Heart right ventricle (tissue), 16 donors: ENCODE data around the gene KLHL40. TPM values are rescaled to one million over a fixed set of nuclear protein-coding genes. Genes with fewer than 3 reads are reported as not detected.

ENCODE experiments used
- ATAC-seq, 8 donors: fragments of 200-7000 bp; cut with Tn5 transposase; one replicate each; pipeline ENCODE4 v1.9.1; 2020; ENCODE audit warnings: mild to moderate bottlenecking in 8 of 8, moderate library complexity in 8 of 8, moderate number of reproducible peaks in 1 of 8
- DNase-seq, 2 donors: peaks; one replicate each; pipeline ENCODE4 v3.0.0-alpha.2; 2020
- H3K27ac ChIP-seq, 10 donors: fragments of 200-600 bp; sonication (generic) in 2 of 10; one replicate each; pipeline versions ENCODE4 v1.5.0 to v1.8.0; 2020 to 2022; ENCODE audit warnings: mild to moderate bottlenecking in 3 of 10
- H3K27me3 ChIP-seq, 7 donors: fragments of 200-600 bp; one replicate each; pipeline ENCODE4 v1.8.0; 2021 to 2022; ENCODE audit warnings: mild to moderate bottlenecking in 2 of 7
- H3K36me3 ChIP-seq, 9 donors: fragments of 200-600 bp; sonication (generic) in 1 of 9; one replicate each; pipeline versions ENCODE4 v1.5.0 to v1.8.0; 2020 to 2022; ENCODE audit warnings: mild to moderate bottlenecking in 2 of 9
- H3K4me1 ChIP-seq, 9 donors: fragments of 200-600 bp; sonication (generic) in 1 of 9; one replicate each; pipeline versions ENCODE4 v1.5.0 to v1.8.0; 2020 to 2022; ENCODE audit warnings: mild to moderate bottlenecking in 4 of 9
- H3K4me3 ChIP-seq, 10 donors: fragments of 200-600 bp; sonication (generic) in 2 of 10; one replicate each; pipeline versions ENCODE4 v1.5.0 to v1.8.0; 2020 to 2022; ENCODE audit warnings: mild to moderate bottlenecking in 7 of 10, moderate library complexity in 2 of 10
- H3K9me3 ChIP-seq, 11 donors: fragments of 200-600 bp in 10 of 11; sonication (generic) in 2 of 11; one replicate each; pipeline versions ENCODE4 v1.5.0 to v1.8.0; 2013 to 2022; ENCODE audit warnings: mild to moderate bottlenecking in 2 of 11, control low read depth in 1 of 11, moderate library complexity in 1 of 11
- WGBS, 2 donors: extraction: QIAGEN DNeasy Blood & Tissue Kit; methylation state at CpG; one replicate each; pipeline ENCODE4 v1.1.7; 2013; ENCODE audit warnings: inconsistent platforms in 1 of 2; 5-methylcytosine and 5-hydroxymethylcytosine counted together
- intact Hi-C, 10 donors: fragments of 100-400 bp; cut with DNase I; formaldehyde crosslinking; loops; one replicate each; pipeline versions ENCODE4 v1.11.1 to v1.14.2; 2022
- polyA plus RNA-seq, 2 donors: library from polyadenylated mRNA; stranded (reverse); fragments of 200-250 nt; gene quantifications; one replicate each; pipeline ENCODE4 v1.2.3, GENCODE V29; 2013
- total RNA-seq, 10 donors: library from RNA; stranded (reverse); fragmentation: NEBNext Ultra II Directional in 3 of 10; extraction: Animal tissue kit (Norgen Biotek cat#: 25700) in 3 of 10; gene quantifications; one replicate each; pipeline versions ENCODE4 v1.2.1 to v1.2.4, GENCODE V29; 2021 to 2023
- TF ChIP-seq, protein P1 (sequence below), 9 donors: fragments of 200-600 bp; sonication (generic) in 2 of 9; IDR thresholded peaks; one replicate each; pipeline versions ENCODE4 v1.5.0 to v1.8.0; 2021 to 2022; ENCODE audit warnings: antibody characterized with exemption in 9 of 9, mild to moderate bottlenecking in 5 of 9, moderate library complexity in 1 of 9
- donor health status: Arrhythmogenic right ventricular cardiomyopathy.
- donor health status: ischemic (EF 13 %, LVEDD 7.1; RV severe dilation, severe dysfunction).
- donor health status: healthy with polysubstance abuse.
- donor health status: DM: no; HTN: yes; CAD: no.
- donor health status: DM: no; HTN: no; CAD: no.
- donor health status: ischemic (EF 25% LVEDD 6.9; RV normal size, moderate dysfunction).
- donor health status: ischemic (EF 25% LVEDD 5.7; RV mildly dilated, moderate dysfunction).
- donor health status: healthy.
- donor health status: DM: yes; HTN: yes; CAD: no.
- donor health status: Ischemic cardiomyopathy.
- donor health status: ischemic (EF 35%, LVEDD 5.7; RV mildly dilated, moderate dysfunction).
- donor health status: nonischemic (EF 11% LVEDD 7.7; RV severe dilation, severe dysfunction).
- donor health status: DM: yes; HTN: yes; CAD: no.
- donor health status: PGD.
- donor health status: ischemic (EF 29% LVEDD 5.4; RV normal size, mild dysfunction).
- donor health status: nonischemic (EF 23%, LVEDD 6.1; RV moderate dilation, normal function).

KLHL40 gene
- total and polyA plus RNA-seq, 12 donors: 0.26 to 8.3 (median 0.85) TPM

GRCh38 chr3:42639192-42639591 is 46.1 kb upstream of the KLHL40 start:
- Histone ChIP-seq H3K4me3 (no peak overlapping the region), H3K27ac (peak overlapping the region in 4 of 10 donors; percentile 10 to 76 (median 36)), H3K27me3 (no peaks in the 10 kb centered on the region), H3K36me3 (peaks cover 0 to 100% (median 58%) of the 10 kb centered on the region in 9 donors), H3K4me1 (peaks cover 0 to 33% (median 17%) of the 10 kb centered on the region in 9 donors), H3K9me3 (no peaks in the 10 kb centered on the region)
- DNase-seq: no peak
- WGBS, 2 donors: 73 to 74% methylated on average over 6 of the region's 6 CpGs
- TF ChIP-seq, protein P1, sequence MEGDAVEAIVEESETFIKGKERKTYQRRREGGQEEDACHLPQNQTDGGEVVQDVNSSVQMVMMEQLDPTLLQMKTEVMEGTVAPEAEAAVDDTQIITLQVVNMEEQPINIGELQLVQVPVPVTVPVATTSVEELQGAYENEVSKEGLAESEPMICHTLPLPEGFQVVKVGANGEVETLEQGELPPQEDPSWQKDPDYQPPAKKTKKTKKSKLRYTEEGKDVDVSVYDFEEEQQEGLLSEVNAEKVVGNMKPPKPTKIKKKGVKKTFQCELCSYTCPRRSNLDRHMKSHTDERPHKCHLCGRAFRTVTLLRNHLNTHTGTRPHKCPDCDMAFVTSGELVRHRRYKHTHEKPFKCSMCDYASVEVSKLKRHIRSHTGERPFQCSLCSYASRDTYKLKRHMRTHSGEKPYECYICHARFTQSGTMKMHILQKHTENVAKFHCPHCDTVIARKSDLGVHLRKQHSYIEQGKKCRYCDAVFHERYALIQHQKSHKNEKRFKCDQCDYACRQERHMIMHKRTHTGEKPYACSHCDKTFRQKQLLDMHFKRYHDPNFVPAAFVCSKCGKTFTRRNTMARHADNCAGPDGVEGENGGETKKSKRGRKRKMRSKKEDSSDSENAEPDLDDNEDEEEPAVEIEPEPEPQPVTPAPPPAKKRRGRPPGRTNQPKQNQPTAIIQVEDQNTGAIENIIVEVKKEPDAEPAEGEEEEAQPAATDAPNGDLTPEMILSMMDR (IDR thresholded peaks at IDR 0.05): no peak
- intact Hi-C loops: no loop called here
- no peak for ATAC-seq

- H3K27ac ChIP-seq: peak overlapping the region in 2 of 10 donors; percentile 22 to 34
- TF ChIP-seq, protein P1 (IDR thresholded peaks at IDR 0.05): no peak
- no peak for DNase-seq
- peaks cover 0 to 33% (median 17%) of the 10 kb centered on the region in 9 donors for H3K4me1 ChIP-seq
- intact Hi-C loops: no loop called here
- no peaks in the 10 kb centered on the region for H3K9me3 ChIP-seq
- no peaks in the 10 kb centered on the region for H3K27me3 ChIP-seq
- no peak overlapping the region for H3K4me3 ChIP-seq
- peaks cover 0 to 100% (median 57%) of the 10 kb centered on the region in 9 donors for H3K36me3 ChIP-seq
- no peak for ATAC-seq
Observed at GRCh38 chr3:42640129-42640528, 45.2 kb upstream of the KLHL40 start.

DNA sequence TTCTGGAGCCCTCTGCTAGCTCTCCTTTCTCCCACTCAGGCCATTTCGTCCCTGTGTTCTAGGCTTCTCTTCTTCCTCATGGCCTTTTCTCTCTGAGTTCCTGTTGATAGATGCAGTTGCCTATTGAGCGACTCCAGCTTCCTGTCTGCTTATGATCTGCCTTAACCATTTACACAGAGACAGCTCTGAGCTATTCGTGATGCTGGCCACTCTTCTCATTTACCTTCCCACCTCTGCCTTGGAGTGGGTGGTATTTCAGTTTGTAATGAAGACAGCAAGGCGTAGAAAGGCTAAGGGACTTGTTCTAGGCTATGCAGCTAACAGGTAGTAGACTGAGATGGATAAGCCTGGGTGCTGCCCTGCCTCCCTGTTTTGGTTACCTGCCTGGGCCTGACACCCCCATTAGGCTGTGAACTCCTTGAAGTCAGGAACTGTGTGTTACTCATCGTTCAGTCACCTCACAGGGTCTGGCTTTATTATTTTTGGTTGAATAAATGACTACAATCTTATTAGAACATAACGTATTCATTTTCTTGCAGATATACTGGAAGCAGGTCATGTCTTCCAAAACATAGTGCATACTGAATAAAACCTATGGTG is 44.5 kb upstream of the KLHL40 start:
- Histone ChIP-seq H3K36me3 (peaks cover 0 to 100% (median 50%) of the 10 kb centered on the region in 9 donors), H3K27ac (peak overlapping the region in 2 of 10 donors; percentile 13 to 34), H3K27me3 (no peaks in the 10 kb centered on the region), H3K4me1 (peaks cover 0 to 33% (median 17%) of the 10 kb centered on the region in 9 donors), H3K4me3 (no peak overlapping the region), H3K9me3 (no peaks in the 10 kb centered on the region)
- ATAC-seq: peak in 1 of 8 donors; percentile 17
- intact Hi-C loops: no loop called here
- TF ChIP-seq, protein P1 (IDR thresholded peaks at IDR 0.05): no peak
- WGBS, 2 donors: 74 to 87% methylated on average over 6 of the region's 6 CpGs
- DNase-seq: no peak

DNA sequence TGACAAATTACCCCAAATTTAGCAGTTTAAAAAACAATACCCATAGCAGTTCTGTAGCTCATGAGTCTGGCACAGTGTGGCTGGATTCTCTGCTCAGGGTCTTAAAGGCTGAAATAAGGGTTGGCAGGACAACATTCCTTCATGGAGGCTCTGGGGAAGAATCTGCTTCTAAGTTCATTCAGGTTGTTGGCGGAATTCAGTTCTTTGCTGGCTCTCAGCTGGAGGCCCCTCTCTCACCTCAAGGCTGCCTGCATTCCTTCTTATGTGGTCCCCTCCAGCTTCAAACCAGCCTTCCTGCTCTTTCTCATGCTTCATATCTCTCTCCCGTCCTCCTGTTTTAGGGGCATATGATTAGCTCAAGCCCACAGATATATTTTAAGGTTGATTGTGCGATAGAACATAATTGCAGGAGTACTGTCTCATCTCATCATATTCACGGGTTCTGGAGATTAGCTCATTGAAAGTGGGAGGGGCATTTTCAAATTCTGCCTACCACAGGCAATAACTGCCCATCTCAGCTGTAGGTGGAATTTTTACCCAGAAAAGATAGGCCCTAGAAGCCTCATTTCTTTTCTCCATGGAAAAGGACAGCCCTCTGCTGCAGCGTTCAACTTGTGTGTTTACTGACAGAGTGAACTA is 37.4 kb upstream of the KLHL40 start:
- TF ChIP-seq, protein P1 (IDR thresholded peaks at IDR 0.05): no peak
- DNase-seq (no peak), ATAC-seq (no peak)
- 56 to 67% methylated on average over 5 of the region's 5 CpGs for WGBS, 2 donors
- intact Hi-C loops: no loop called here
- Histone ChIP-seq H3K27me3 (no peaks in the 10 kb centered on the region), H3K9me3 (no peaks in the 10 kb centered on the region), H3K27ac (peak overlapping the region in 1 of 10 donors; percentile 18), H3K4me1 (peaks cover 11 to 54% (median 40%) of the 10 kb centered on the region in 9 donors), H3K4me3 (no peak overlapping the region), H3K36me3 (peaks cover 0 to 81% (median 29%) of the 10 kb centered on the region in 9 donors)
